TTC549 (cell line): Measurements from ENCODE around the gene SUFU.
A peak's percentile ranks its signal among the peaks of the same experiment; 100 is the strongest.

Source experiments
- FAIRE-seq: peaks from 2 replicates; lab custom pipeline; 2012; peaks lifted over from hg19 to GRCh38; lab: Jason Lieb, UNC

Gene SUFU

GRCh38 chr10:102674566-102674965 lies 170.8 kb downstream of the SUFU start:
- no peak for FAIRE-seq

GRCh38 chr10:102675011-102675665 lies 171.4 kb downstream of the SUFU start:
- no peak for FAIRE-seq

- FAIRE-seq, result peak; percentile 91
Observed at GRCh38 chr10:102675666-102676533, 172.1 kb downstream of the SUFU start.

GRCh38 chr10:102676534-102677315 lies 173.0 kb downstream of the SUFU start:
- FAIRE-seq, result peak; percentile 52

GRCh38 chr10:102677331-102678067 lies 173.7 kb downstream of the SUFU start:
- no peak for FAIRE-seq

GRCh38 chr10:102678068-102678400 lies 174.3 kb downstream of the SUFU start:
- FAIRE-seq, result no peak

GRCh38 chr10:102678842-102679289 lies 175.1 kb downstream of the SUFU start:
- FAIRE-seq, result peak; percentile 52

GRCh38 chr10:102679596-102679995 lies 175.8 kb downstream of the SUFU start:
- FAIRE-seq, result no peak

- no peak for FAIRE-seq
Observed at GRCh38 chr10:102681696-102682095, 177.9 kb downstream of the SUFU start.

GRCh38 chr10:102682416-102682815 lies 178.6 kb downstream of the SUFU start:
- FAIRE-seq, result no peak

GRCh38 chr10:102682981-102683380 lies 179.2 kb downstream of the SUFU start:
- no peak for FAIRE-seq
